GM12864 (cell line): ENCODE results near the gene ADAM33.
A peak's percentile ranks its signal among the peaks of the same experiment; 100 is the strongest.

Source experiments
- DNase-seq: peaks from one replicate; pipeline ENCODE4 v3.0.0-alpha.2; 2011; ENCODE audit warnings: low read depth
- H3K4me3 ChIP-seq: 2 replicates; pipeline ENCODE4 v1.5.1; 2011; ENCODE audit warnings: mild to moderate bottlenecking, low read depth, low read length, control low read depth
- TF ChIP-seq, protein P1 (sequence below): IDR thresholded peaks from 2 replicates; pipeline ENCODE4 v1.5.1; 2011; ENCODE audit warnings: low read depth, mild to moderate bottlenecking, moderate library complexity, low read length, control low read depth, inconsistent platforms; ENCODE audit errors: missing control alignments

Gene ADAM33

DNA sequence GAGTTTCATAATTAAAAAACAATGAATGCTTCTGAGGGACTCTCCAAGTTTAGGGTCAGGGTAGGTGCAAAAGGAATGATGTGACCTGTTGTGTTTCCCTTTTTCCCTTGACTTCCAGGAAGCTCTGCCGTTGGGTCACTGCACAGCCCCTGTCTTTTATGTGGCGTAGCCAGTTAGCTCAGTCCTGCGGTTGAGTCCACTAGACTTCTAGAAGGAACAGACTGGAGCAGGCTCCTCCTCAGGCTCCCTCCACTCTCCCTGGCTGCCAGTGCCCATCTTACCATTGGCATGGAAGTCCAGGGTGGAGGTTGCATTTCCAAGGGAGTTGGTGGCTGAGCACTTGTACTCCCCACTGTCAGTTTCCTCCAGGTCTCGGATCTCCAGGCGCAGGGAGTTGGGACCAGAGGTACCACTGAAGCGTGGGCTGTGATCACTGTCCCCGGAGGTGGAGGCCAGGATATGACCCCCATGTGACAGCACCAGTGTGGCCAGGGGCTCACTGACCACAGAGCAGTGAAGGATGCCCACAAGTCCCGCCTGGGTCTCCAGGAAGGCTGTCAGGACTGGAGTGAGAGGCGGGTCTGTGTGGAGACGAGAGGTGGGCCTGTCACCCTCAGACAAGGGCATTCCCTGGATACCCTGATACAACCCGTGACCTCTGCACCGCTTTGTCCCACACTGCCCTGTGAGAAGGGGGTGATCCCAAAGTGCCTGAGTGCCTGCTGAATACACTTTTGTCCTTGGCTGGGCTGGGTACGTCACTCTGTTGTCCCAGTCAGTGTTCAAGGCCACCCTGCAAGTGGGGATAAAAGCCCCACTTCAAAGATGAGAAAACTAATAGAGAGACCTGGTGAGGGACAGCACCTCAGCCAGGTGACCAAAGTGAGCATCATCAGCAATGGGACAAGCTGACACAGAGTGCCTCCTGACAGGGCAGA is 19.5 kb upstream of the ADAM33 start:
- TF ChIP-seq, protein P1, sequence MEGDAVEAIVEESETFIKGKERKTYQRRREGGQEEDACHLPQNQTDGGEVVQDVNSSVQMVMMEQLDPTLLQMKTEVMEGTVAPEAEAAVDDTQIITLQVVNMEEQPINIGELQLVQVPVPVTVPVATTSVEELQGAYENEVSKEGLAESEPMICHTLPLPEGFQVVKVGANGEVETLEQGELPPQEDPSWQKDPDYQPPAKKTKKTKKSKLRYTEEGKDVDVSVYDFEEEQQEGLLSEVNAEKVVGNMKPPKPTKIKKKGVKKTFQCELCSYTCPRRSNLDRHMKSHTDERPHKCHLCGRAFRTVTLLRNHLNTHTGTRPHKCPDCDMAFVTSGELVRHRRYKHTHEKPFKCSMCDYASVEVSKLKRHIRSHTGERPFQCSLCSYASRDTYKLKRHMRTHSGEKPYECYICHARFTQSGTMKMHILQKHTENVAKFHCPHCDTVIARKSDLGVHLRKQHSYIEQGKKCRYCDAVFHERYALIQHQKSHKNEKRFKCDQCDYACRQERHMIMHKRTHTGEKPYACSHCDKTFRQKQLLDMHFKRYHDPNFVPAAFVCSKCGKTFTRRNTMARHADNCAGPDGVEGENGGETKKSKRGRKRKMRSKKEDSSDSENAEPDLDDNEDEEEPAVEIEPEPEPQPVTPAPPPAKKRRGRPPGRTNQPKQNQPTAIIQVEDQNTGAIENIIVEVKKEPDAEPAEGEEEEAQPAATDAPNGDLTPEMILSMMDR, result no peak
- no peak for DNase-seq
- no peak overlapping the region for H3K4me3 ChIP-seq

- H3K4me3 ChIP-seq, result no peak overlapping the region
- TF ChIP-seq, protein P1, result no peak
- DNase-seq, result no peak
These were observed 17.2 kb upstream of the ADAM33 start for GRCh38 chr20:3699037-3699436.

DNA sequence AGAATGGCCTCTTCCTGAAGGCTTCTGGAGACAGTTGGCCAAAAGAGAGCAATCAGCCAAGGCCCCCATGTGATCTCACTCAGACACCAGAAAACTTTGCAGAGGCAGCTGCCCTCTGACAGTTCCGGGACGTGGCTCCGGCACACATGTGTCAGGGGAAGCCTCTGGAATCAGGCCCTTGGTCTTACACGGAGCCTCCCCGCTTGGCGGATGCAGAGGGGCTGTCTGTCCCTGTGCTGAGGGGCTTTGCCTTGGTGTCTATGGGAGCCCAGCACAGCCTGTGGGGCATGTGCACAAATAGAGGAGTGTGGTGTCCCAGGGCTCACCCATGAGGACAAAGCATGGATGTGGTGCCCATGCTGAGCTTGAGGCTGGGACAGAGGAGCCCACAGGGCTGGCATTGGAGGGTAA is 16.8 kb upstream of the ADAM33 start:
- DNase-seq, result no peak
- TF ChIP-seq, protein P1, result no peak

GRCh38 chr20:3697588-3698305 is 15.9 kb upstream of the ADAM33 start:
- TF ChIP-seq, protein P1, result no peak
- no peak overlapping the region for H3K4me3 ChIP-seq
- no peak for DNase-seq

More for the DNA sequence above, 16.8 kb upstream of the ADAM33 start:
- H3K4me3 ChIP-seq, result no peak overlapping the region

DNA sequence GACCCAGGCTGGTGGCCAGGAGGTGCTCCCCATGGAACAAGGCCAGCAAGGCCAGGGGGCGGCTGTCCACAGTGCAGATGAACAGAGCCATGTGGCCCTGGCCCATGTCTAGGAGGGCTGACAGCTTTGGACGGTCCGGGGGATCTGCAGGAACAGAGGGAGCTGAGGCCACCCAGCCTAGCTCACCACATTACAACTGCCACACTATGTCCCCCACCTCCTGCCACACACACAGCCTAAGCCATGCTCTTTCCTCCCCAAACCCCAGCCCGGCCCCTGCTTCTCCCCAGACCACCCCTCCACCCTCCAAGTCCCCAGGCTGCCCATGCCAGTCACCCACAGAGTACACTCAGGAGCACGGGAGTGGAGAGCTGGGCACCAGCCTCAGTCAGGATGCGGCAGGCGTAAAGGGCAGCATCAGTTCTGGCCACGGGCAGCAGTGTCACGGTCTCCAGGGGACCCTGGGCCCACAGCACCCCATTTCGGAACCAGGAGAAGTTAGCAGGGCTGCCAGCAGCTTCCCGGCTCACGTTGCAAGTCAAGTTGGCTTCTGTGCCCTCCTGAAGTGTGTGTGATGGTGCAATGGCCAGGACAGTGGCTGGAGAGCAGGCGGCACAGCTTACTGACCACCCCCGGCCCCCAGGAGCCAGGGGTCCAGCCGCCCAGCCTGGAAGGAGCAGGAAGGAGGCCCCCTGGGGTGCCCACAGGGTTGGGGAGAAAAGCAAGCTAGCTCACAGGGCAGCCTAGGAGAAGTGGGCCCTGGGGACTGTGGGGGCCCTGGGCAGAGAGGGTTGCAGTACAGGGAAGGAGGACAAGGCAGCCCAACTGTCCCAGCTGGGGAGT is 15.2 kb upstream of the ADAM33 start:
- no peak for DNase-seq
- H3K4me3 ChIP-seq, result no peak overlapping the region
- TF ChIP-seq, protein P1, result no peak

DNA sequence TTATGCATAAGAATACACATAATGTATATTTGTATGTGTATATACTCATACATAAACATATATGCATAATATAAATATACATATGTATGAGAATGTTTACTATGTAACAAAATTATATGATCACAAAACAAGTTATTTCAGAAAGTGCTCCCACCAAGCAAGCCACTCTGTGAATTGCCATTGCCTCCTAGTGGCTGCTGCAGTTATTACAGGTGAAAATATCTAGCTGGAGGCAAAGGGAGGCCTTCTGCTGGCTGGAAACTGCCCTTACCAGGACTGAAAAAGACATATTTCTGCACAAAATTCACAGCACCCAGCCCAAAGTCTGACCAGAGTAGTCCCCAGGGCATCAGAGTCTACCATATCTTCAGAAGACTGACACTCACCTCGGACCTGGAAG is 14.4 kb upstream of the ADAM33 start:
- TF ChIP-seq, protein P1, result peak; percentile 51
- no peak overlapping the region for H3K4me3 ChIP-seq
- no peak for DNase-seq
